Measurements from ENCODE around the gene NRIP1. TPM values are rescaled to one million over a fixed set of nuclear protein-coding genes. Genes with fewer than 3 reads are reported as not detected.
A peak's percentile ranks its signal among the peaks of the same experiment; 100 is the strongest.

The NRIP1 gene
- total RNA-seq, 1 experiment from 2014 or later, result 10.4 TPM

DNA sequence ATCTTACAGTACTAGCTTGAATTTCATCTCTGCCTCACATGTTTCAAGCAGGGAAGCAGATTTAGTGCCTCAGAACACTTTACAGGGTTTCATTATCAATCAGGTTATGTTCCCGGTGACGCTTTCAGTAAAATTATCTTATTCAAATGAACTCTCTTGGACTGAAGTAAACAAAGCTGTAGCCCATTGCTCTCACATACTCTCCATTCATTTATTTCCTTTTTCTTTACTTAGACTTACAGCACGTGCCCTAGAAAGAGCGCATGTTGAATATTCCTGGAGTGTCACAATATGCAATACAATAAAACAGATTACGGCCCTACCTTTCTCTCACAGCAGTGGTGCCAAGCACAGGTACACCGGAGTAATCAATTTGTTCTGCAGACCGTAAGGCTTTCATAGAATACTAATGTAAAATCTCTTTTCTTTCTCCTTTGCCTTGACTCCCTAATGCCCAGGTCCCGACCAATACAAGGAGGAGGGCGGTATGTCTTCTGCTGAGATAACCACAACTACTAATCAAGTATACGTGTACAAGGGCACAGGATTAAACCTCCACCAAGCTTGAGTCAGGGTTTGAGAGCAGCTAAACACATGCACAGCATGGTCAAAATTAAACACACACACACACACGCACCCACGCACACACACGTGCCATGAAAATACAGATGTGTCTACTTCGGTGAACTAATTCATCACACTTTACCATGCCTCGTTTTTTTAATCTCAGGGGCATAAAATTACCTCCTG is 62.8 kb downstream of the NRIP1 start:
- H4K8ac ChIP-seq (replicated peaks; ENCODE audit: insufficient read length, low read depth, low read length), result no peak overlapping the region
- no peak overlapping the region for H2BK5ac ChIP-seq (ENCODE audit: insufficient read length, low read length)
- no peak overlapping the region for H2AK5ac ChIP-seq (ENCODE audit: insufficient read length, low read length)
- no peaks in the 10 kb centered on the region for H3K79me1 ChIP-seq (ENCODE audit: insufficient read depth, low read depth, low read length, poor library complexity, severe bottlenecking)
- no peak overlapping the region for H2BK15ac ChIP-seq (ENCODE audit: low read depth, low read length)
- no peak overlapping the region for H2BK120ac ChIP-seq (ENCODE audit: low read depth, low read length, poor library complexity, severe bottlenecking)
- H3K4me1 ChIP-seq (ENCODE audit: insufficient read depth, low read length), result peaks cover 7% of the 10 kb centered on the region; the same call in 1 of the 2 replicates
- no peak overlapping the region for H3K14ac ChIP-seq (ENCODE audit: insufficient read depth, low read length)
- H3K79me2 ChIP-seq (ENCODE audit: insufficient read depth, low read length), result no peaks in the 10 kb centered on the region
- H3K9me3 Mint-ChIP-seq, result no peaks in the 10 kb centered on the region
- no peaks in the 10 kb centered on the region for H3K23me2 ChIP-seq (ENCODE audit: insufficient read length, low read depth, low read length, poor library complexity, severe bottlenecking)
- no peak overlapping the region for H3K9ac ChIP-seq (ENCODE audit: extremely low read depth, insufficient read length, low read length)
- H4K5ac ChIP-seq (ENCODE audit: insufficient read length, low read depth, low read length), result no peak overlapping the region
- peak overlapping the region in 1 of 2 experiments; percentile 30; a peak in 2 of 5 replicates for H3K4me3 Mint-ChIP-seq
- no peaks in the 10 kb centered on the region for H3K9me3 ChIP-seq (ENCODE audit: control insufficient read depth, low read depth, low read length)
- H3K56ac ChIP-seq (ENCODE audit: insufficient read length, low read depth, low read length), result no peak overlapping the region
- H3T11ph ChIP-seq (ENCODE audit: low read length), result no peak overlapping the region
- H2AFZ ChIP-seq (ENCODE audit: low read length), result no peak overlapping the region
- H3K27ac Mint-ChIP-seq, result peak overlapping the region in 1 of 3 experiments; percentile 66; a peak in 2 of 7 replicates
- peaks cover 60% of the 10 kb centered on the region for H3K27me3 Mint-ChIP-seq (ENCODE audit: low read depth)
- H3K4ac ChIP-seq (ENCODE audit: low read depth, low read length), result no peak overlapping the region
- H3K36me3 Mint-ChIP-seq (ENCODE audit: insufficient read depth in 1 of 3, low read depth in 3 of 3), result no peaks in the 10 kb centered on the region
- peaks cover 34 to 41% of the 10 kb centered on the region in 2 experiments for H3K4me1 Mint-ChIP-seq
- H3K4me2 ChIP-seq (ENCODE audit: insufficient read depth, insufficient read length, low read length), result peak overlapping the region; percentile 13
- no peak overlapping the region for H4K91ac ChIP-seq (ENCODE audit: insufficient read length, low read depth, low read length)
- H3K23ac ChIP-seq (ENCODE audit: insufficient read length, low read depth, low read length), result no peak overlapping the region
- TF ChIP-seq, protein P1, sequence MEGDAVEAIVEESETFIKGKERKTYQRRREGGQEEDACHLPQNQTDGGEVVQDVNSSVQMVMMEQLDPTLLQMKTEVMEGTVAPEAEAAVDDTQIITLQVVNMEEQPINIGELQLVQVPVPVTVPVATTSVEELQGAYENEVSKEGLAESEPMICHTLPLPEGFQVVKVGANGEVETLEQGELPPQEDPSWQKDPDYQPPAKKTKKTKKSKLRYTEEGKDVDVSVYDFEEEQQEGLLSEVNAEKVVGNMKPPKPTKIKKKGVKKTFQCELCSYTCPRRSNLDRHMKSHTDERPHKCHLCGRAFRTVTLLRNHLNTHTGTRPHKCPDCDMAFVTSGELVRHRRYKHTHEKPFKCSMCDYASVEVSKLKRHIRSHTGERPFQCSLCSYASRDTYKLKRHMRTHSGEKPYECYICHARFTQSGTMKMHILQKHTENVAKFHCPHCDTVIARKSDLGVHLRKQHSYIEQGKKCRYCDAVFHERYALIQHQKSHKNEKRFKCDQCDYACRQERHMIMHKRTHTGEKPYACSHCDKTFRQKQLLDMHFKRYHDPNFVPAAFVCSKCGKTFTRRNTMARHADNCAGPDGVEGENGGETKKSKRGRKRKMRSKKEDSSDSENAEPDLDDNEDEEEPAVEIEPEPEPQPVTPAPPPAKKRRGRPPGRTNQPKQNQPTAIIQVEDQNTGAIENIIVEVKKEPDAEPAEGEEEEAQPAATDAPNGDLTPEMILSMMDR (conservative IDR thresholded peaks at IDR 0.05), result no peak
- H2BK12ac ChIP-seq (ENCODE audit: insufficient read length, low read depth, low read length), result no peak overlapping the region
- DNase-seq, result no peak
- no peak overlapping the region for H3K18ac ChIP-seq (ENCODE audit: insufficient read length, low read depth, low read length)
- H4K20me1 ChIP-seq (ENCODE audit: control insufficient read depth, insufficient read depth, insufficient read length), result no peaks in the 10 kb centered on the region
- no peak overlapping the region for H2BK20ac ChIP-seq (ENCODE audit: low read depth, low read length, poor library complexity, severe bottlenecking)
- no CpG with 5 or more reads among the region's 15 CpGs for WGBS (ENCODE audit: extremely low coverage, insufficient read length, low lambda C conversion rate)
- H3K27ac ChIP-seq (ENCODE audit: insufficient read length, low read depth, low read length), result no peak overlapping the region
- no peaks in the 10 kb centered on the region for H3K27me3 ChIP-seq (ENCODE audit: insufficient read depth, low read length)
